CD14-positive monocyte (primary cell): Measurements from ENCODE around the gene ERMARD. TPM values are rescaled to one million over a fixed set of nuclear protein-coding genes. Genes with fewer than 3 reads are reported as not detected.

Experiments
- DNase-seq, 3 donors: peaks; one replicate each; pipeline ENCODE4 v3.0.0-alpha.2; 2011 to 2022
- H2AFZ ChIP-seq: 2 replicates; pipeline ENCODE4 v1.6.0; 2012; ENCODE audit warnings: mild to moderate bottlenecking, low read depth, low read length, inconsistent platforms; ENCODE audit not compliant: insufficient read depth, poor library complexity, severe bottlenecking
- H3K27ac ChIP-seq, 2 donors: 1 replicate in 1 of 2; 2 replicates in 1 of 2; pipeline ENCODE4 v1.5.1; 2012 to 2013; ENCODE audit warnings: low read length in 2 of 2, control low read depth in 1 of 2, inconsistent platforms in 1 of 2, low read depth in 1 of 2, mild to moderate bottlenecking in 1 of 2
- H3K27me3 ChIP-seq, 2 donors: one replicate each; pipeline versions ENCODE4 v1.6.0 to v1.6.1; 2011 to 2013; ENCODE audit warnings: low read length in 2 of 2; ENCODE audit not compliant: control insufficient read depth in 2 of 2, insufficient read depth in 2 of 2
- H3K36me3 ChIP-seq, 2 donors: replicated peaks in 1 of 2; 1 replicate in 1 of 2; 2 replicates in 1 of 2; pipeline versions ENCODE4 v1.5.1 to v1.6.1; 2012 to 2013; ENCODE audit warnings: low read length in 2 of 2, control low read depth in 1 of 2, inconsistent platforms in 1 of 2, mild to moderate bottlenecking in 1 of 2; ENCODE audit not compliant: insufficient read depth in 2 of 2, control insufficient read depth in 1 of 2
- H3K4me1 ChIP-seq, 2 donors: 1 replicate in 1 of 2; 2 replicates in 1 of 2; pipeline versions ENCODE4 v1.5.1 to v1.6.1; 2012 to 2013; ENCODE audit warnings: low read length in 2 of 2, control low read depth in 1 of 2, inconsistent platforms in 1 of 2, mild to moderate bottlenecking in 1 of 2, moderate library complexity in 1 of 2; ENCODE audit not compliant: insufficient read depth in 2 of 2, control insufficient read depth in 1 of 2
- H3K4me2 ChIP-seq: replicated peaks from 2 replicates; pipeline ENCODE3; 2012; ENCODE audit warnings: low read length, moderate library complexity, mild to moderate bottlenecking; ENCODE audit not compliant: poor library complexity, severe bottlenecking; ENCODE audit errors: extremely low read depth
- H3K4me3 ChIP-seq, 3 experiments: fragments of 200-600 bp in 1 of 3; sonication (generic) in 1 of 3; replicated peaks in 1 of 3; 1 replicate in 2 of 3; 2 replicates in 1 of 3; pipeline ENCODE4 v1.5.1; 2011 to 2013; ENCODE audit warnings: low read length in 3 of 3, mild to moderate bottlenecking in 3 of 3, control low read depth in 2 of 3, low read depth in 2 of 3, inconsistent platforms in 1 of 3, moderate library complexity in 1 of 3
- H3K79me2 ChIP-seq: 2 replicates; pipeline ENCODE4 v1.6.0; 2012; ENCODE audit warnings: mild to moderate bottlenecking, control low read depth, inconsistent platforms, low read length, moderate library complexity; ENCODE audit not compliant: insufficient read depth
- H3K9ac ChIP-seq: 2 replicates; pipeline ENCODE4 v1.6.0; 2017; ENCODE audit warnings: low read length, mild to moderate bottlenecking; ENCODE audit not compliant: insufficient read depth, poor library complexity, severe bottlenecking
- H3K9me3 ChIP-seq, 2 donors: replicated peaks in 1 of 2; 1 replicate in 1 of 2; 2 replicates in 1 of 2; pipeline versions ENCODE4 v1.5.1 to v1.6.1; 2012 to 2013; ENCODE audit warnings: low read length in 2 of 2, control low read depth in 1 of 2; ENCODE audit not compliant: control insufficient read depth in 1 of 2, insufficient read depth in 1 of 2
- H4K20me1 ChIP-seq: 2 replicates; pipeline ENCODE4 v1.6.0; 2012; ENCODE audit warnings: mild to moderate bottlenecking, low read length, control low read depth, moderate library complexity; ENCODE audit not compliant: insufficient read depth
- H3K27ac Mint-ChIP-seq, 7 donors: one replicate each; pipeline ENCODE4 v1.8.0; 2020; ENCODE audit warnings: mild to moderate bottlenecking in 7 of 7, mixed read lengths in 7 of 7, moderate library complexity in 6 of 7, inconsistent platforms in 2 of 7
- H3K27me3 Mint-ChIP-seq, 3 donors: one replicate each; pipeline ENCODE4 v1.8.0; 2021 to 2022; ENCODE audit warnings: low read depth in 3 of 3, mild to moderate bottlenecking in 3 of 3, mixed read lengths in 3 of 3, moderate library complexity in 3 of 3, inconsistent platforms in 1 of 3
- H3K36me3 Mint-ChIP-seq, 2 donors: one replicate each; pipeline ENCODE4 v1.8.0; 2020; ENCODE audit warnings: mixed read lengths in 2 of 2, inconsistent platforms in 1 of 2, mild to moderate bottlenecking in 1 of 2
- H3K4me1 Mint-ChIP-seq: one replicate; pipeline ENCODE4 v1.8.0; 2020; ENCODE audit warnings: mild to moderate bottlenecking, mixed read lengths
- H3K4me3 Mint-ChIP-seq, 2 donors: one replicate each; pipeline ENCODE4 v1.8.0; 2020; ENCODE audit warnings: mild to moderate bottlenecking in 2 of 2, mixed read lengths in 2 of 2, moderate library complexity in 1 of 2
- H3K9me3 Mint-ChIP-seq, 7 donors: one replicate each; pipeline ENCODE4 v1.8.0; 2020 to 2022; ENCODE audit warnings: mixed read lengths in 7 of 7, mild to moderate bottlenecking in 6 of 7, moderate library complexity in 6 of 7, inconsistent platforms in 2 of 7
- WGBS: methylation state at CpG from one replicate; pipeline ENCODE4 v1.1.5; 2013; ENCODE audit warnings: missing lambda C conversion rate; ENCODE audit not compliant: insufficient coverage; 5-methylcytosine and 5-hydroxymethylcytosine counted together
- intact Hi-C, 2 donors: fragments of 100-400 bp; cut with micrococcal nuclease; formaldehyde crosslinking; loops; one replicate each; pipeline versions ENCODE4 v1.15.0 to v1.15.1; 2023
- polyA plus RNA-seq, 3 donors: library from polyadenylated mRNA; depleted of rRNA in 1 of 3; unstranded in 2 of 3; stranded (reverse) in 1 of 3; fragments of 300-500 nt in 2 of 3; fragments of >200 nt in 1 of 3; fragmentation: Illumina TruSeq in 2 of 3; gene quantifications; 1 replicate in 2 of 3; 2 replicates in 1 of 3; pipeline ENCODE4 v1.2.3, GENCODE V29; 2012 to 2021
- TF ChIP-seq, protein P1 (sequence below): fragments of 200-600 bp; IDR thresholded peaks from one replicate; pipeline ENCODE4 v1.8.0; 2022; ENCODE audit warnings: antibody characterized with exemption, mild to moderate bottlenecking

The ERMARD gene
- polyA plus RNA-seq, 3 donors = 10.6 to 33.0 (median 11.2) TPM

DNA sequence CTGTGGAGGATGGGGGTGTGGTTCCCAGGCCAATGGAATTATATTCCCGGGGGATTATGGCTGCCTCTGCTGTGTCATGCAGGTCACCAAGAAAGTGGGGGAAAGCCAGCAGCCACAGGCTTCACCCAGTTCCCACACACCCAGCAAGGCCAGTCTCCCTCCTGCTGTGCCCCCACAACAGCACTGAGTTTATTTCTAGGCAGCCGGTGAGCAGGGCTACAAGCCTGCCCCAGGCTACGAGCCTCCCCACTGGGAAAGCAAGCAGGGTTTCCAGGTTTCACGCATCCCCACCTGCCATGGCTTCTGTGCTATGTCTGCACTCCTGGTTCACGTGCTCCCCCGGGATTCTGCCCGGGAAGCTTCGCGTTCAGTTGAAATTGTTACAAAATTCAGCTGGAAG lies 72.6 kb downstream of the ERMARD start:
- Histone ChIP-seq H3K27ac (no peak overlapping the region), H3K9ac (no peak overlapping the region), H3K79me2 (no peaks in the 10 kb centered on the region), H2AFZ (no peak overlapping the region), H3K4me1 (no peaks in the 10 kb centered on the region), H3K36me3 (no peaks in the 10 kb centered on the region), H3K4me2 (no peak overlapping the region), H3K27me3 (no peaks in the 10 kb centered on the region), H3K9me3 (no peaks in the 10 kb centered on the region), H4K20me1 (no peaks in the 10 kb centered on the region), H3K4me3 (no peak overlapping the region)
- H3K4me1 Mint-ChIP-seq = no peaks in the 10 kb centered on the region
- intact Hi-C loops = no loop called here
- TF ChIP-seq, protein P1, sequence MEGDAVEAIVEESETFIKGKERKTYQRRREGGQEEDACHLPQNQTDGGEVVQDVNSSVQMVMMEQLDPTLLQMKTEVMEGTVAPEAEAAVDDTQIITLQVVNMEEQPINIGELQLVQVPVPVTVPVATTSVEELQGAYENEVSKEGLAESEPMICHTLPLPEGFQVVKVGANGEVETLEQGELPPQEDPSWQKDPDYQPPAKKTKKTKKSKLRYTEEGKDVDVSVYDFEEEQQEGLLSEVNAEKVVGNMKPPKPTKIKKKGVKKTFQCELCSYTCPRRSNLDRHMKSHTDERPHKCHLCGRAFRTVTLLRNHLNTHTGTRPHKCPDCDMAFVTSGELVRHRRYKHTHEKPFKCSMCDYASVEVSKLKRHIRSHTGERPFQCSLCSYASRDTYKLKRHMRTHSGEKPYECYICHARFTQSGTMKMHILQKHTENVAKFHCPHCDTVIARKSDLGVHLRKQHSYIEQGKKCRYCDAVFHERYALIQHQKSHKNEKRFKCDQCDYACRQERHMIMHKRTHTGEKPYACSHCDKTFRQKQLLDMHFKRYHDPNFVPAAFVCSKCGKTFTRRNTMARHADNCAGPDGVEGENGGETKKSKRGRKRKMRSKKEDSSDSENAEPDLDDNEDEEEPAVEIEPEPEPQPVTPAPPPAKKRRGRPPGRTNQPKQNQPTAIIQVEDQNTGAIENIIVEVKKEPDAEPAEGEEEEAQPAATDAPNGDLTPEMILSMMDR = no peak
- H3K27ac Mint-ChIP-seq = no peak overlapping the region
- no peak overlapping the region for H3K4me3 Mint-ChIP-seq
- no peaks in the 10 kb centered on the region for H3K36me3 Mint-ChIP-seq
- WGBS = 91% methylated on average over 9 of the region's 9 CpGs
- H3K27me3 Mint-ChIP-seq = peaks cover 4 to 6% (median 5%) of the 10 kb centered on the region in 3 donors
- DNase-seq = no peak
- peaks cover 0 to 7% (median 2%) of the 10 kb centered on the region in 7 donors for H3K9me3 Mint-ChIP-seq

DNA sequence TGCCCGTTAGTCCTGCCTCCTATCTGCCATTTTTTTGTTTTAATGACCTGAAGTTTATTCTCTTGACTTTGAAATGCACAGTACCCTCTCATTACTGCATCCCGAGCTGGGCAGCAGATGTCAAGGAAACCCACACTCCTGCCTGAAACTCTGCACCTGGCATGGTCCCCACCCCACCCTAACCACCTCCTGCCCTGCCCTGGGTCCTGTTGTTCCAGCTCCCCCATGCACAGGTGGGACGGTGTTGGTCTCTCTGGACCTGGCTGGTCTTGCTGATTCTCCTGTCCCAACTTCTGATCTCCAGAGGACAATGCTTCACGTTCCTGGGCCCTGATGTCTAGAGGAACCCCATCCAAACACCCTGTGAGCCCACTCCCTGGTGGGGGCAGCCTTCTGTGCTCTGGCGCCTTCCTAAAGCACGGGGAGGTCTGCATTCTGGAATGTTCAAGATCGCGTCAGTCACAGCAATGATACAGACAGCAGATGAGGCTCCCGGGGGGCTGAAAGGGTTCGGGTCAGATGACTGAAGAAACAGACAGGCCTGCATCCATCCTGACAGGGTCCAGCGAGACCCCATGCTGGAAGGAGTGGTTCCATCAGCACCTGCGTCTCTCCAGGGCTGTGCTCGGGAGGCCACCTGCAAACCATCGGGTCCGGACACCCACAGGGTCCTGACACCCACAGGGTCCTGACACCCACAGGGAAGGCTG lies 73.6 kb downstream of the ERMARD start:
- Histone ChIP-seq H3K9me3 (no peaks in the 10 kb centered on the region), H3K4me3 (no peak overlapping the region), H3K79me2 (no peaks in the 10 kb centered on the region), H3K4me1 (no peaks in the 10 kb centered on the region), H3K27me3 (no peaks in the 10 kb centered on the region), H2AFZ (no peak overlapping the region), H3K27ac (no peak overlapping the region), H3K9ac (no peak overlapping the region), H3K4me2 (no peak overlapping the region), H4K20me1 (no peaks in the 10 kb centered on the region), H3K36me3 (no peaks in the 10 kb centered on the region)
- DNase-seq = no peak
- Mint-ChIP-seq H3K4me1 (no peaks in the 10 kb centered on the region), H3K27me3 (peaks cover 4 to 7% (median 5%) of the 10 kb centered on the region in 3 donors), H3K4me3 (no peak overlapping the region), H3K27ac (peak overlapping the region in 1 of 7 donors; percentile 26), H3K9me3 (peaks cover 0 to 7% (median 2%) of the 10 kb centered on the region in 7 donors), H3K36me3 (no peaks in the 10 kb centered on the region)
- intact Hi-C loops = no loop called here
- TF ChIP-seq, protein P1 = no peak
- WGBS = 91% methylated on average over 14 of the region's 15 CpGs
